D721Med (cell line): Measurements from ENCODE around the gene DMRTB1.

ENCODE experiments used
- DNase-seq: peaks from one replicate; pipeline ENCODE4 v3.0.0; 2011; ENCODE audit warnings: low spot score; ENCODE audit not compliant: insufficient read length
- FAIRE-seq: peaks from 2 replicates; lab custom pipeline; 2011; peaks lifted over from hg19 to GRCh38; lab: Jason Lieb, UNC
- CTCF ChIP-seq: IDR thresholded peaks from 2 replicates; pipeline ENCODE4 v1.5.1; 2012; ENCODE audit warnings: mild to moderate bottlenecking, control low read depth; ENCODE audit not compliant: insufficient read depth; ENCODE audit errors: missing control alignments

DMRTB1 gene

GRCh38 chr1:53465023-53465957, 6.1 kb downstream of the DMRTB1 start:
- no peak for TF ChIP-seq CTCF
- DNase-seq (no peak), FAIRE-seq (no peak)

GRCh38 chr1:53467391-53467790, 8.2 kb downstream of the DMRTB1 start:
- no peak for TF ChIP-seq CTCF
- no peak for DNase-seq
- no peak for FAIRE-seq

GRCh38 chr1:53468374-53468773, 9.2 kb downstream of the DMRTB1 start:
- FAIRE-seq, result no peak
- no peak for DNase-seq
- TF ChIP-seq CTCF, result no peak

- DNase-seq (no peak), FAIRE-seq (no peak)
Measured at GRCh38 chr1:53469373-53469772, 10.2 kb downstream of the DMRTB1 start.

GRCh38 chr1:53470155-53470554, 11.0 kb downstream of the DMRTB1 start:
- FAIRE-seq (no peak), DNase-seq (no peak)
- TF ChIP-seq CTCF, result peak; percentile 48

More at GRCh38 chr1:53469373-53469772, 10.2 kb downstream of the DMRTB1 start:
- TF ChIP-seq CTCF, result no peak

GRCh38 chr1:53470584-53470983, 11.4 kb downstream of the DMRTB1 start:
- no peak for TF ChIP-seq CTCF
- FAIRE-seq, result no peak

GRCh38 chr1:53471000-53471399, 11.8 kb downstream of the DMRTB1 start:
- TF ChIP-seq CTCF, result no peak
- DNase-seq (no peak), FAIRE-seq (no peak)

More at GRCh38 chr1:53470584-53470983, 11.4 kb downstream of the DMRTB1 start:
- no peak for DNase-seq
